Midbrain (tissue), 1 donor: ENCODE data around the gene YKT6.

Source experiments
- DNase-seq: peaks from one replicate; lab custom pipeline; 2025; lab: John Stamatoyannopoulos, UW

The YKT6 gene

DNA sequence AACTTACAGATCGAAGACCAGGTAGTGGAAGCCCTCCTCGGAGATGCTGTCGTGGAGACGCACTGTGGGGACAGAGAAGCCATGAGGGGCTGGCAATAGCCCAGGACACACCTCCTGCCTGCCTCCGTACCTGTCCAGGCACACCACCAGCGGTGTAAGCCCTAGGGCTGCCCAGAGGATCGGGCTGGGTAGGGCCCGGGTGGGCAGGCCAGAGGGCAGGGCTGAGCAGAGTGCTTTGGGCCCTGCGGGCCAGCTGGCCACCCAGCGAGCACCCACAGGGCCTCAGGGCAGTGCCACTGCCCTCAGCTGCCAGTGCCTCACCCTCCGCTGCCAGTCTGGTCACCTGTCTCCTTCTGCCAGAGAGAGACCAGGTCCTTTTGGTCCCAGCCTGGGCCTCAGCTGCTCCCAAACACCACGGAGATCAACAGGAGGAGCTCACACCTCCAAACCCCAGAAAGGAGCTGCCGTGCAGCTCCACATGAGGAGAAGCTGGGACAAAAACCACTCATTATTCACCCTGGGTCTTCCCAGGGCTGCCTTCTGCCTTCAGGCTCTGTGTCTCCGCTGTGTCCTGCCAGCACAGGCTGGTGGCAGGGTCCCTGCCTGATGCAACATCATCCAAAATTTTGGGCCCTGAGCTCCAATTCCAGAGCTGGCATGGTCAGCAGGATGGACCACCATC is 58.2 kb downstream of the YKT6 start:
- DNase-seq = no peak

GRCh38 chr7:44259547-44260457 is 59.0 kb downstream of the YKT6 start:
- peak; percentile 42 for DNase-seq

DNA sequence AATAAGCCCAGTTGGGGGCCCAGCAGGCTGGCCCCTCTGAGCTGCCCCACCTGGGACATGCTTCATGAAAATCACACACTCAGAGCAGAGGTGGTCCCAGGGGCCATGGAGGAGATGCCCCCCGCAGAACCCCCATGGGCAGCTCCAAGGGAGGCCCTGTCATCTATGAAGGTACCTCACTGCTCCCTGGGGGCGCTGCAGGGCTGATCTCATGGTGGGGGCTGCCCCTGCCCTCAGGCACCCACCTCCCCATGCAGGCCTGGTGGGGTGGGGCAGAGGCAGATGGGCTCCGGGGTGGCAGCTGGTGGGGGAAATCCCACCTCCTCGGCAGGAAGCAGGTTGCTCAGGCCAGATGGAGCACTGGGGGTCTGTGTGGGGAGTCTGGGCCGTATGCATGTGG is 60.5 kb downstream of the YKT6 start:
- no peak for DNase-seq

DNA sequence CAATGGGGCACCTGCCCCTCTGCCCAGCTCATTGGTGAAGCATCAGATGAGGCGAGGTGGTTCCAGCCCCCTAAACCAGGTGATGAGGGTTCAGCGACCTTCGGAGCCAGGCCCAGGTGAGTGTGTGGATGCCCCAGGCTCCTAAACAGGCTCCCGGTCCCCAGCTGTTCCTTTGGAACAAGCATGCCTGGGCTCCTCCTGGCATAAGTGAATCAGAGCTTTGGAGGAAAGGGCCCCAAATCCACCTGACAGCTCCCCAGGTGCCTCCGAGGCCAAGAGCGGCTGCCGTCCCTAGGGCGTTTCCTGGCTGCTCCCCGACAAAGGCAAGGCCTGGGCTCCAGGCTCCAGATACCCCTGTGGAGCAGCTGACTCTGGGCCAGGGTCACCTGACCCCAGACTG is 61.3 kb downstream of the YKT6 start:
- no peak for DNase-seq

GRCh38 chr7:44263326-44264082 is 62.7 kb downstream of the YKT6 start:
- no peak for DNase-seq
